Measurements from ENCODE around the gene FILIP1L.

DNA sequence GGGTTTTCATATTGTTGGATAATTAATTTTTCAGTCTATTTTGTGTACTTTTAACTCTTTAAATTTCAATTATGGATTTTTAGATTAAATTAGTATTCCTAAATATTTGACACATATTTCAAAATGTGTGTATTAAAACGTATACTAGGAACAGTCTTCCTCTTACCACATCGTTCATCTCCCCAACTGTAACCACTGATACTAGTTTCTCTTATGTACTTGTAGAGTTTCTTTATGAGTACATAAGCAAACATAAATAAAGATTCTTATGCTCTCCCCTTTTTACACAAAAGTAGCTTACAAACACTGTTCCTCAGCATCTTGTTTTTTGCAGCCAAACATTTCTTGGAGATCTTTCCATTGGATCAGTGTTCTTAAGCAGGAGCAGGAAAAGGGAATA, 250.7 kb downstream of the FILIP1L start:
- TF ChIP-seq RFX5 (IDR thresholded peaks at IDR 0.05; ENCODE audit: low read depth, low read length) (no peak), POLR2A (IDR thresholded peaks at IDR 0.05; ENCODE audit: low read depth, low read length) (no peak), SMC3 (IDR thresholded peaks at IDR 0.05; ENCODE audit: low read depth, low read length) (no peak), CHD1 (IDR thresholded peaks at IDR 0.05; ENCODE audit: low read depth, low read length) (no peak), MXI1 (IDR thresholded peaks at IDR 0.05; ENCODE audit: borderline replicate concordance, low read depth, low read length) (no peak), FOS (IDR thresholded peaks at IDR 0.05; ENCODE audit: low read depth, low read length) (no peak), BHLHE40 (IDR thresholded peaks at IDR 0.05; ENCODE audit: low read depth, low read length) (no peak), RAD21 (IDR thresholded peaks at IDR 0.05; ENCODE audit: low read length) (no peak), RCOR1 (IDR thresholded peaks at IDR 0.05; ENCODE audit: insufficient replicate concordance, low read length) (no peak), CEBPB (IDR thresholded peaks at IDR 0.05; ENCODE audit: low read depth, low read length) (no peak)
- TF ChIP-seq, protein P1, sequence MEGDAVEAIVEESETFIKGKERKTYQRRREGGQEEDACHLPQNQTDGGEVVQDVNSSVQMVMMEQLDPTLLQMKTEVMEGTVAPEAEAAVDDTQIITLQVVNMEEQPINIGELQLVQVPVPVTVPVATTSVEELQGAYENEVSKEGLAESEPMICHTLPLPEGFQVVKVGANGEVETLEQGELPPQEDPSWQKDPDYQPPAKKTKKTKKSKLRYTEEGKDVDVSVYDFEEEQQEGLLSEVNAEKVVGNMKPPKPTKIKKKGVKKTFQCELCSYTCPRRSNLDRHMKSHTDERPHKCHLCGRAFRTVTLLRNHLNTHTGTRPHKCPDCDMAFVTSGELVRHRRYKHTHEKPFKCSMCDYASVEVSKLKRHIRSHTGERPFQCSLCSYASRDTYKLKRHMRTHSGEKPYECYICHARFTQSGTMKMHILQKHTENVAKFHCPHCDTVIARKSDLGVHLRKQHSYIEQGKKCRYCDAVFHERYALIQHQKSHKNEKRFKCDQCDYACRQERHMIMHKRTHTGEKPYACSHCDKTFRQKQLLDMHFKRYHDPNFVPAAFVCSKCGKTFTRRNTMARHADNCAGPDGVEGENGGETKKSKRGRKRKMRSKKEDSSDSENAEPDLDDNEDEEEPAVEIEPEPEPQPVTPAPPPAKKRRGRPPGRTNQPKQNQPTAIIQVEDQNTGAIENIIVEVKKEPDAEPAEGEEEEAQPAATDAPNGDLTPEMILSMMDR (conservative IDR thresholded peaks at IDR 0.05; ENCODE audit: low read depth, low read length) = no peak
- TF ChIP-seq, protein P2, sequence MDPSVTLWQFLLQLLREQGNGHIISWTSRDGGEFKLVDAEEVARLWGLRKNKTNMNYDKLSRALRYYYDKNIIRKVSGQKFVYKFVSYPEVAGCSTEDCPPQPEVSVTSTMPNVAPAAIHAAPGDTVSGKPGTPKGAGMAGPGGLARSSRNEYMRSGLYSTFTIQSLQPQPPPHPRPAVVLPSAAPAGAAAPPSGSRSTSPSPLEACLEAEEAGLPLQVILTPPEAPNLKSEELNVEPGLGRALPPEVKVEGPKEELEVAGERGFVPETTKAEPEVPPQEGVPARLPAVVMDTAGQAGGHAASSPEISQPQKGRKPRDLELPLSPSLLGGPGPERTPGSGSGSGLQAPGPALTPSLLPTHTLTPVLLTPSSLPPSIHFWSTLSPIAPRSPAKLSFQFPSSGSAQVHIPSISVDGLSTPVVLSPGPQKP (IDR thresholded peaks at IDR 0.05; ENCODE audit: borderline replicate concordance, low read depth, low read length) = no peak
- TF ChIP-seq, protein P3, sequence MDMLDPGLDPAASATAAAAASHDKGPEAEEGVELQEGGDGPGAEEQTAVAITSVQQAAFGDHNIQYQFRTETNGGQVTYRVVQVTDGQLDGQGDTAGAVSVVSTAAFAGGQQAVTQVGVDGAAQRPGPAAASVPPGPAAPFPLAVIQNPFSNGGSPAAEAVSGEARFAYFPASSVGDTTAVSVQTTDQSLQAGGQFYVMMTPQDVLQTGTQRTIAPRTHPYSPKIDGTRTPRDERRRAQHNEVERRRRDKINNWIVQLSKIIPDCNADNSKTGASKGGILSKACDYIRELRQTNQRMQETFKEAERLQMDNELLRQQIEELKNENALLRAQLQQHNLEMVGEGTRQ (IDR thresholded peaks at IDR 0.05; ENCODE audit: low read depth, low read length) = no peak

Measured in IMR-90 (cell line).